ENCODE data around the gene KCNK4. TPM values are rescaled to one million over a fixed set of nuclear protein-coding genes. Genes with fewer than 3 reads are reported as not detected.
A peak's percentile ranks its signal among the peaks of the same experiment; 100 is the strongest.

KCNK4 gene
- total RNA-seq, 2 donors from 2014 or later: not detected

- peaks cover 19% of the 10 kb centered on the region for H3K4me1 ChIP-seq
- H3K27ac ChIP-seq: no peak overlapping the region
- no peaks in the 10 kb centered on the region for H3K9me3 ChIP-seq
- H3K36me3 ChIP-seq: no peaks in the 10 kb centered on the region
- H3K9ac ChIP-seq (ENCODE audit: low read depth in 2 of 2, low read length in 2 of 2): peak overlapping the region in 1 of 2 donors; percentile 55
- no peak overlapping the region for H3K4me3 ChIP-seq
- no peak for TF ChIP-seq CTCF (IDR thresholded peaks at IDR 0.05)
- DNase-seq: no peak
- H3K27me3 ChIP-seq: peaks cover 62% of the 10 kb centered on the region
- intact Hi-C loops (cut with DNase I): no loop called here
Observed at GRCh38 chr11:64297699-64298358, 6.7 kb downstream of the KCNK4 start.

- Histone ChIP-seq H3K27me3 (peaks cover 55% of the 10 kb centered on the region), H3K27ac (no peak overlapping the region), H3K4me3 (peak overlapping the region; percentile 27), H3K9ac (ENCODE audit: low read depth in 2 of 2, low read length in 2 of 2) (no peak overlapping the region), H3K9me3 (no peaks in the 10 kb centered on the region), H3K36me3 (no peaks in the 10 kb centered on the region), H3K4me1 (peaks cover 19% of the 10 kb centered on the region)
- TF ChIP-seq CTCF (IDR thresholded peaks at IDR 0.05): no peak
- peak; percentile 65 for DNase-seq
- intact Hi-C loops (cut with DNase I): no loop called here
Observed at GRCh38 chr11:64298966-64299846, 8.1 kb downstream of the KCNK4 start.

GRCh38 chr11:64299847-64300648 is 8.9 kb downstream of the KCNK4 start, which contains the start of gene CATSPERZ:
TSS of gene CATSPERZ (plus strand) at chr11:64300358. CDS start at chr11:64300411, 53 bp downstream.
- Histone ChIP-seq H3K4me3 (peak within 1 kb of the TSS; percentile 28), H3K36me3 (no peaks in the 10 kb centered on the region), H3K27ac (no peak within 1 kb of the TSS), H3K27me3 (peaks cover 53% of the 10 kb centered on the region), H3K9ac (ENCODE audit: low read depth in 2 of 2, low read length in 2 of 2) (peak within 1 kb of the TSS; percentile 26 to 56), H3K9me3 (no peaks in the 10 kb centered on the region), H3K4me1 (peaks cover 19% of the 10 kb centered on the region)
- no peak for DNase-seq
- no peak for TF ChIP-seq CTCF (IDR thresholded peaks at IDR 0.05)
- intact Hi-C loops (cut with DNase I): loop anchor here (5.0 kb wide), 1 partner anchor 98 kb away; no protein-coding TSS in a partner anchor

GRCh38 chr11:64303109-64304031 is 12.3 kb downstream of the KCNK4 start:
- intact Hi-C loops (cut with DNase I): loop anchor here (2.0 to 5.0 kb wide), 2 partner anchors 35 to 101 kb away; no protein-coding TSS in a partner anchor
- Histone ChIP-seq H3K27me3 (peaks cover 19% of the 10 kb centered on the region), H3K36me3 (no peaks in the 10 kb centered on the region), H3K9me3 (no peaks in the 10 kb centered on the region), H3K27ac (peak overlapping the region; percentile 99), H3K4me3 (no peak overlapping the region), H3K4me1 (peaks cover 32% of the 10 kb centered on the region), H3K9ac (ENCODE audit: low read depth in 2 of 2, low read length in 2 of 2) (peak overlapping the region; percentile 58 to 89)
- no peak for TF ChIP-seq CTCF (IDR thresholded peaks at IDR 0.05)
- DNase-seq: no peak
